SKM-1 (cell line): ENCODE measurements around the gene ANKMY1.

ENCODE experiments used
- DNase-seq: peaks from one replicate; lab custom pipeline; 2025; ENCODE audit not compliant: unreplicated experiment; lab: John Stamatoyannopoulos, UW

Gene ANKMY1

DNA sequence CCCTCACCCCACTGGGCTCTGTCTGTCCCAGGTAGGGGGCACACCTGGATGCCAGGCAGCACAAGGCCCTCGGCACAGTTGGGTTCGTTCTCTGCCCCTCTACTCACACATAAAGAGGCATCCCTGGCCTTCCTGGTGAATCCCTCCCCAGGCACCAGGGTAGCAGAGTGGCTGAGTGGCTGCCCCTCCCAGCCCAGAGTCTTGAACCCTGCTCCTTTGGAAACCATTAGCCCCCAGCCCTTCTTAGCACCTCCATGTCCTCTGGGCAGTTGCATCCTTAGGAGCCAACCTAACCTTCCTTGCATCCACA is 120.3 kb downstream of the ANKMY1 start:
- no peak for DNase-seq

DNA sequence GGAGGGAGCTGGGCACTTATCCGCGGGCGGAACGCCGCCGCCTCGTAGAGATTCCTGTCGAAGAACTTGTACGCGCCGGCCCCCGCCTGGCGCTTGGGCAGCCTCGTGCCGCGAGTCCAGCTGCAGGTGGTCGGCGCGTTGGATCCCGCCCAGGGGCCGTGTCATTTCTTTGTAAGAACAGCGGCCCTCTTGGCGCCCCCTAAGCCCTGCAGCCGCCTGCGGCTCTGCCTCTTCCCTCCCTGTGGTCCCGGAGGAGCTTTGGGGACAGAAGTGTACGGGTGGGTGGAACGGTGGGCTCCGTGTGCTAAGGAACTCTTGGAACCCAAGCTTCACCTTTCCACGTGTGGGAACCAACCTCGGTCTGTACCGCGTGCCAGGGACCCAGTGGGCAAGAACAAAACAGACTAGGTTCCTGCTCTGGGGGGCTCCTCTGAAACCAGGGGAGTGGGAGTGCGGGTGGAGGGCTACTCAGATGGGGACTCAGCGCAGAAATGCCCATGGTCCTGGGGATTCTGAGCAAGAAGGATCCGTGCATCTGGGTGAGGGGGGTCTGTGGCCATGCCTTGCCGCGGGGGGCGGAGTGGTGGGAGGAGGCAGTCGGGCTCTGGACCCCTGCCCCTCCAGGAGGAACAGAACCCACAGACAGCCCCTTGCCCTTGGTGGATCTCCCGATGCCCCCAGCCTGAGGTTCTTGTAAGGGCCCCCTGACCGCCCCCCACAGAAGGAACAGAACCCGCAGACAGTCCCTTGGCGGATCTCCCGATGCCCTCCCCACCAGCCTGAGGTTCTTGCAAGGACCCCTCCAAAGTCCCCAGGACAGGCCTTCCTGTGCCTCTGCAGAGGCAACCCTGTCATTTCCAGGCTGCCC is 120.9 kb downstream of the ANKMY1 start:
- DNase-seq: no peak

DNA sequence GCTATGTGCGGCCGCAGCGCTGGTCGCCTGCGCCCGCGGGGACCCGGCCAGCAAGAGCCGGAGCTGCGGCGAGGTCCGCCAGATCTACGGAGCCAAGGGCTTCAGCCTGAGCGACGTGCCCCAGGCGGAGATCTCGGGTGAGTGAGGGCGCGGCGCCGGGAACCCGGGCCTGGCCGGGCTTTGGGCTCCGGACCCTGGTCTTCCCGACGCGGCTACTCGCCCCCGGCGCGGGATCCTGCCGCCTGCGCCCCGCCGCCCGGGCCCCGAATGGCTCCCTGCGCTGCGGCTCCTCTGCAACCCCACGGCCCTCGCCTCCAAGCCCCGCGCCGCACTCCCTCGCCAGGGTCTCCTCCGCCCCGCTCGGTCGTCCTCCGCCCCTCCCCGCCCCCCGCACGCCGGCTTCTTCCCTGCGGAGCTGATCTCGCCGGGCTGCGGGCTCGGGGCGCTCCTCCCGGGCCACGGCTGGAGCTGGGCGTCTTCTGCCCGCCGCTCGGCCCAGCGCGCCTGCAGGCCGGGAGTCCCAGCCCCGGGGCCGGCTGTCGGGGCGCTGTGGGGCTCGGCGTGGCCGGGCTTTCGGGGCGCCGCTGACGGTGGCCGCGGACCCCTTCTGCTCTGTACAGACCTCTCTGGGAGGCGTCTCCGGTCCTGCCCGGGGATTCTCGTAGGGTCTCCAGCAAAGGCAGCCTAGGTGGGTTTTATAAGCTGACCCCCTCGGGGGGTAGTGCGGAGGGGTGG is 121.7 kb downstream of the ANKMY1 start:
- DNase-seq: no peak

DNA sequence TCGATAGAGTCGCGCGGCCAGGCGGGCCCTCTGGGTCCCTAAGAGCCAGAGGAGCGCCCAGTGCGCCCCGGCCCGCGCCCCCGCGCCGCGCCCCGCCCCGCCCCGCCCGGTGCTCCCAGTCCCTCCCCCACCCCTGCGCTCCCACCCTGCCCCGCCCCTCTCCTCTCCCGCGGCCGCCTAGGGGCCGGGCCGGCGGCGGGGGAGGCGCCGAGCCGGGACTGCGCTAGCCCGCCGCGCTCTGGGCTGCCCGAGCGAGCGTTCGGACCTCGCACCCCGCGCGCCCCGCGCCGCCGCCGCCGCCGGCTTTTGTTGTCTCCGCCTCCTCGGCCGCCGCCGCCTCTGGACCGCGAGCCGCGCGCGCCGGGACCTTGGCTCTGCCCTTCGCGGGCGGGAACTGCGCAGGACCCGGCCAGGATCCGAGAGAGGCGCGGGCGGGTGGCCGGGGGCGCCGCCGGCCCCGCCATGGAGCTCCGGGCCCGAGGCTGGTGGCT is 122.3 kb downstream of the ANKMY1 start, which contains the start of gene GPC1:
GPC1 (plus strand) TSS at position 207 of the 491 bp plus-strand sequence; CDS start at position 463, 256 bp downstream.
- DNase-seq: no peak

DNA sequence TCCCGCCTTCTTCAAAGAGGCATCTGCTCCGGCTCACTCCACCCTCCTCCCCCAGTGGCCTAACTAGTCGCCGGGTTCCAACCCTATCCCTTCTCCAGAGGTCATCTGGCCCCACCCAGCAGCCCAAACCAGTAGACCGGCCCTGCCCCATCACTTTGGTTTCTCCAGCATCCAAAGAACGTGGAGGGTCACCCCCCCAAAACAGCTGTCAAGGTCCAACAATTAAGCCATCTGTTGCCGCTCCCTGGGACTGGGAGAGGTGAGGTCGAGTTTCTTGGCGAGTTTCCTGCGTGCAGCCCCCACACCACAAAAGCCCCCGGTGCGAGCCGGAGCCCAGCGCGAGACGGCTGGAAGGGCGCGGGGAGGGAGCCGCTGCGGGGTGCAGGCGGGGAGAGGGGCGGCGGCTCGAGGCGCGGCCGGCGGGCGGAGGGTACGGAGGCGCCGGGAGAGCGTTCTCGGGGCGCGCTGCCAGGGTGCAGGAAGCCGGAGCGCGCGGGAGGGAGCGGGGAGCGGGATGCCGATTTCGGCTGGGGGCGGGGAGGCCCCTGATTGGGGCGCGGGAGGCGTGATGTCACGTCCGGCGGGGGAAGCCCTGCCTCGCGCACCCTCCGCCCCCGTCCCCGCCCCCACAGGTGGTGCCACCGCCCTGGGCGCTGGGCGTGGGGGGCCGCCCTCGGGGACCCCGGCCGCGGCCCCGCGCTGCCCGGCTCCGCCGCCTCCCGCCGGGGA is 122.9 kb downstream of the ANKMY1 start:
- DNase-seq: no peak

DNA sequence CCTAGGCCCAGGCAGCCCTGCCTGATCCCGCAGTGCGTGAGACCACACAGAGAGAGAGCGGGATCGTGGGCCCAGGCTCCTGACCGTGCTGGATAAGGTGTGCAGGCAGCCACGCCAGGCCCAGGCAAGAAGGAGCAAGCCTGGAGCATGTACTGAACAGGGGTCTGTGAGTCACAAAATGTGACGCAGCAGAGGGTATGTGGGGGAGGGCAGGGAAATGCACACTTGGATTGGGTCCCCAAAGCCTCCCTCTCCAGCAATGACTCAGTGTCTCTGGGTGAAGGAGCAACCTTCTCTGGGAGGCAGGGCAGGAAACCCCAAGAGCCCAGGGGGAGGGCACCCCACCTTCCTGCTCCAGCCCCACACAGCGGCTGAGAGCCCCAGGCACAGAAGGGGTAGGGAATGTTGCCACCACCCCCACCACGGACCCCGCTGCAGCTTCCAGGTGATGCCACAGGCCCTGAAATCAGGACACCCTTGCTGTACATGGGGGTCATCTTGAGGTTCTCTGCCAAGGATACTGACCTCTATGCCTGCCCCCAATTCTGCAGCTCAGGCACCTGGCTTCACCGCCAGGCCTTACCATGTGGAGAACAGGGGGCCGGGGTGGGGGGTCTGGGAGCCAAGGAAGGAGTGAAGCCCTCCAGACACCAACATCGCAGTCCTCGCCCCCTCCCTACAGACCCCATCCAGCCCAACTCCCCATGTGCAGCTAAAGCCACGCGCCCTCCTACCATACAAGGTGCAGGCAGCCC is 123.6 kb downstream of the ANKMY1 start:
- DNase-seq: no peak

DNA sequence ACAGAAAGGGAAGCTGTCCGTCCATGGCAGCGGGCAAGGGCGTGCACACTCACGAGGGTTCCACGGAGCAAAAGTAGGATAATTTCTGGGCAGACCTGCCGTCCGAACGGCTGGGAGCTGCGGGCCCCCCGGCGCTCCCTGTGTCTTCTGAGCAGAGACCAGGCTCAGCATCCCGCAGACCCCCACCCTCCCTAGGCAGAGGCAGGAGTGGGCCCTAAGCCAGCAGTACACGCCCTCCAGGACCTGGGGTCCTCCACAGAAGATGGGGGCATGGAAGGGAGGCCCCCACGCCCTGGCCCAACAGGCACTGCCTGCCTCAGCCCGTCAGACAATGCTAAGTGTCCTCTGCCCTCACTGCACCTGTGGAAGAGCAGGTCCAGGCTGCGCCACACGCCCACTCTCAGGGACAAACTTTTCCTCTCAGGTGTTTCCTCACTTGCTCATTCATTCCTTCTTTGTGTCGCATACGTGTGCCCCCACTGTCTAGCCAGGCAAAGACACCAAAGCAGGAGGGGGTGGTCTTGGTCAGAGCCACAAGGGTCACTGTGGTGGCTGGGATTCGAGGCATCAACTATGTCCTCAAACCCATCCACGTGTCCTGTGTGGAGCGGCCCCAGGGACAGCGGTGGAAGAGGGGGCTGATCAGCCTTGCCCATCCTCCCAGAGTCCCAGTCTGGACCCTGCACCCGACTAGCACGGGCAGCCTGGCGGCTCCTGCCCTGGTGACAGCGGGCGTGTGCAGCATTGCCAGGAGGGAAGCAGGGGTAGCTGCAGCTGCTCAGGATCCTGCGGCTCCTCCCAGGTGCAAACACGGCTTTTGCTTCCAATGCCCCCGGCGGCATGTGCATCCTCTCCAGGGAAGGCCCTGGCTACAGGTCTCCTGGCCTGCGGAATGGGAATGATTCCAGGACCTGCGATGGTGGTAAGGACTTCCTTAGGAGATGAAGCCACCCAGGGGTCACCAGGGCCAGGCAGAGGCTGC is 124.7 kb downstream of the ANKMY1 start:
- DNase-seq: no peak

DNA sequence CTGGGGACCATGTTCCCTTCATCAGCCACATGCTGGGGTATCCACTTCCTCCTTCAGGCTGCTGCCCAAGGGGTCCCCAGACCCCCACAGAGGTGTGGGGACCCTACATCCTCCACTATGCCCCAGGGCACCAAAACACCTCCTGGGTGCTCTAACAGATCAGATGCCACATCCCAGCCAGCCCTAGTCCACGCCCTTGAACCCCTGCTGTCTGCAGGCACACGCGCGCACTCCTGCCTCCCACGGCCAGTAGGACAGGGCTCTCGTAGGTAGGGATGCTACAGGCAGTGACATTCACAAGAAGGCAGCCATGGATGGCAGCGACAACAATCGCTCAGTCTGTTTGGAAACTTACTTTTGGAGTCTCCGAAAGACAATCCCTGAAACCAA is 125.4 kb downstream of the ANKMY1 start:
- DNase-seq: no peak

DNA sequence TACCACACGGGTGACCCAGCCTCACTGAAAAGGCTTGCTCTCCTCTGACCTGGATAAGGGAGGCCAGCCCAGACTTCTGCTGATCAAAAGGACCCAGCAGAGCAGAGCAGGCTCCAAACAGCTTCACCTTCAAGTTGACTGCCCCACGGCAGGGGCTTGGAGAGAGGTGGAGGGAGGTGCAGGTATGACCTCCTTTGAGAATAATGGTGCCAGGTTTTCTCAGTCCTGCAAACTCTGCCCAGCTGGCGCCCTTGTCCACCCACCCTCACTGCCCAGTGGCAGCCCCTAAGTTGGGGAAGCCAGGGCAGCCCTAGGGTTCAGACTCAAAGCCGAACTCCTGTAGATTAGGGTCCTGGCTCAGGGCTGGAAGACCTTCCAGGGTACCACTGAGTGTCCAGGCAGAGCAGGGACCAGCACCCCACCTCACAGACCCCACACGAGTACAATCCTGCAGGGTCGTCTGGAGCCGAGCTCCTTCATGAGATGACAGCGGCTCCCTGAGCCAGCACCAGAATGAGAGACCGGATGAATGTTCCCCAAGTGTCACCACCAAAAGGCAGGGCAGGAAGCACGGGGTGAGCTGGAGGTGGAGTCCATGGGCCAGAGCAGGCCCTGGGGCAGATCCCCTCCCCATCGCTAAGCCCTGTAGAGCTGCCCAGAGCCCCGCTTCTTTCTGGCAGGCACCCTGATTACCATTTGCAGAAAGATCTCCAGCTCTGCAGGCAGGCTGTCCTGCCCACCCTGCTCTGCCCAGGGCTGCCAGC is 125.9 kb downstream of the ANKMY1 start:
- DNase-seq: no peak

DNA sequence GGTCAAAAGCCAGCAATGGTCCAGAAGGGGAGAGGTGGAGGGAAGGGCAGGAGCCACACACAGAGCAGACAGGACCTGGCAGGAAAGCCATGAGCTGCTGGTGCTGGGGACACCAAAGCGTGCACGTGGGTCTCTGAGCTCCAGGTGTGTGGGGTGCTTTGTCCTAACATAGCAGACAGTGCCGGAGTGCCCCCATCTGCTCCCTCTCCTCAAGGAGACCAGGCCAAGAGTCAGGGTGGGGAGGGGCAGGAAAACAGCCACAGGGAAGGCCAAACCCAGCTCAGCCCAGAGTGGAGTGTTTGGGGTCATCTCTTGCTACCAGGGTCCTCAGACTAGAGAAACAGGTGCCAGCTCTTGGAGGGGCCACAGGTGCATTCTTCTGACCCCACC is 126.5 kb downstream of the ANKMY1 start:
- no peak for DNase-seq

DNA sequence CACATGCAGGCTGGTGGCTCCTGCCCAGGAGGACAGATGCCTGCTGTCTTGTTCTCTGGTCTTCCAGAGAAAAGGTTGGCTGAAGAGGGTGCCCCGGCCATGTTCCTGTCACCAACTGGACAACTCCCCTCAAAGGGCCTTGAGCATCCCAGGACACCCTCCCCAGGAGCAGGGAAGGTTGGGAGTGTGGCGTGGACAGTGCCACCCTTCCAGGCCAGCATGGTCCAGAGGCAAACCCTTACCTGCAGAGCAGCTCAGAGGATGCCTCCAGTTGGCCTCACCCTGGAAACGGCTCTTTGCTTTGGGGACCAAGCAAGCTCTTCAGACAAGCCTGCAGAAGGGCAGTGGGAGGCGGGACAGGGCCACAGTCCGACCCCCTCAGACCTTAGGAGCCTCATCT is 127.2 kb downstream of the ANKMY1 start:
- DNase-seq: no peak

DNA sequence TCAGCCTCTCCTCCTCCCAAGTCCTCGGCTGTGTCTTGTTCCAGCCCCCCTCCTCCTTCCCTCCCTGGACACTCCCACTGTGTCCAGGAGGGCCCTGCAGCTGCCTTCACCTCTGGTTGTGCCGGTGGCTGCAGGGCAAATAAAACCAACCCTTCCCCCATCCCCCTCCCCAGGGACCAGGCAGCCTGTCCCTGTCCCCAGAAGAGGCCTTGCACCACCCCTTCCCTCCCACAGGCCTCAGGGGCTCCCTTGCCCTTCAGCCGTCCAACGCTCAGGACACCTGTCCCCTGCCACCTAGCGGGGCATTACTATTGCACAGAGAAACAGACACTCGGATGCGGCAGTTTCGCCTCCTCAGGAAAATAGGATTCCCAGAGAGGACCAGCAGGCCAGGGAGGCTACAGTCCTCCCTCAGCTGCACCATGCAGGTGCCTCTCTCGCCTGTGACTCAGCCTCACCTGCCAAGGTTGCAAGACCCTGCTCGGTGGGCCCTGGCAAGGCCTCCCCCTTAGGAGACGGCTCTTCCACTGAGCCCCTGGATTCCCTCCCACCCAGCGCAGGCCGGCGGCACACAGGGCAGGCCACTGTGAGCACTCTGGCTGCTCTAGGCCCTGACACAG is 127.8 kb downstream of the ANKMY1 start:
- DNase-seq: no peak
